HCT116 (cell line): Measurements from ENCODE around the gene DOCK1. TPM values are rescaled to one million over a fixed set of nuclear protein-coding genes. Genes with fewer than 3 reads are reported as not detected.
A peak's percentile ranks its signal among the peaks of the same experiment; 100 is the strongest.

Experiments used
- ATAC-seq: fragments of 200-7000 bp; cut with Tn5 transposase; 2 replicates; pipeline ENCODE4 v1.9.1; 2020; ENCODE audit warnings: mild to moderate bottlenecking, moderate library complexity
- BruUV-seq: library from RNA; stranded (reverse); fragments of 400-500 nt; replicated peaks from 2 replicates; lab custom pipeline; 2021; lab: Mats Ljungman, UMichigan
- CTCF ChIA-PET: fragments of 300-600 bp; sonication (Branson Sonifier 250); formaldehyde crosslinking; loops from one replicate; lab custom pipeline; 2021; ENCODE audit warnings: antibody characterized with exemption; lab: Charles Lee
- POLR2A ChIA-PET: fragments of 300-600, 350-600 bp; sonication (Branson Sonifier 250); formaldehyde crosslinking; loops from one replicate; lab custom pipeline; 2021; ENCODE audit warnings: antibody characterized with exemption; lab: Charles Lee
- RAD21 ChIA-PET, 2 experiments: fragments of 300-600 bp; sonication (Branson Sonifier 250); formaldehyde crosslinking; loops; one replicate each; lab custom pipeline; 2023; ENCODE audit warnings: low total read pairs in 2 of 2; ENCODE audit not compliant: uncharacterized antibody in 2 of 2, unreplicated experiment in 2 of 2, low non-redundant PET in 1 of 2; lab: Charles Lee
- DNase-seq: peaks from one replicate; pipeline ENCODE4 v3.0.0-alpha.2; 2010; ENCODE audit warnings: low read depth, low spot score
- H2AFZ ChIP-seq: fragments of 200-600 bp; shearing (Covaris generic), sonication (generic); 2 replicates; pipeline ENCODE4 v1.6.1; 2017; ENCODE audit warnings: low read depth, mixed run types, mixed read lengths, antibody characterized with exemption, low read length; ENCODE audit not compliant: poor library complexity, severe bottlenecking
- H3K27ac ChIP-seq: 2 replicates; pipeline ENCODE4 v1.5.1; 2012; ENCODE audit warnings: low read depth, low read length
- H3K27me3 ChIP-seq: fragments of 200-600 bp; sonication (generic); 2 replicates; pipeline ENCODE4 v1.6.1; 2016; ENCODE audit warnings: mixed run types, low read length, mixed read lengths; ENCODE audit not compliant: insufficient read depth
- H3K36me3 ChIP-seq, 2 experiments: fragments of 200-500 bp in 1 of 2; fragments of 200-600 bp in 1 of 2; sonication (Bioruptor generic) in 1 of 2; sonication (generic) in 1 of 2; 2 replicates each; pipeline versions ENCODE4 v1.5.1 to v1.6.1; 2014 to 2016; ENCODE audit warnings: low read length in 2 of 2, inconsistent platforms in 1 of 2, mixed read lengths in 1 of 2, mixed run types in 1 of 2; ENCODE audit not compliant: insufficient read depth in 2 of 2, control insufficient read depth in 1 of 2
- H3K4me1 ChIP-seq, 2 experiments: fragments of 200-600 bp in 1 of 2; sonication (generic) in 1 of 2; 2 replicates each; pipeline versions ENCODE4 v1.5.1 to v1.6.1; 2012 to 2017; ENCODE audit warnings: low read length in 2 of 2, inconsistent platforms in 1 of 2, mild to moderate bottlenecking in 1 of 2, mixed read lengths in 1 of 2, mixed run types in 1 of 2, moderate library complexity in 1 of 2; ENCODE audit not compliant: insufficient read depth in 2 of 2, control insufficient read depth in 1 of 2
- H3K4me2 ChIP-seq: fragments of 200-600 bp; sonication (generic); 2 replicates; pipeline ENCODE4 v1.6.1; 2017; ENCODE audit warnings: mixed run types, low read length, mixed read lengths
- H3K4me3 ChIP-seq, 2 experiments: fragments of 200-600 bp in 1 of 2; sonication (generic) in 1 of 2; replicated peaks in 1 of 2; 2 replicates each; pipeline ENCODE4 v1.5.1; 2011 to 2016; ENCODE audit warnings: low read length in 2 of 2, control low read depth in 1 of 2, low read depth in 1 of 2, mild to moderate bottlenecking in 1 of 2, mixed read lengths in 1 of 2, mixed run types in 1 of 2
- H3K79me2 ChIP-seq: fragments of 200-600 bp; sonication (generic); 2 replicates; pipeline ENCODE4 v1.6.1; 2017; ENCODE audit warnings: mild to moderate bottlenecking, mixed run types, low read length, moderate library complexity, mixed read lengths; ENCODE audit not compliant: insufficient read depth
- H3K9ac ChIP-seq: fragments of 200-600 bp; sonication (generic); 2 replicates; pipeline ENCODE4 v1.6.1; 2016; ENCODE audit warnings: low read length, mixed read lengths
- H3K9me2 ChIP-seq: fragments of 200-600 bp; sonication (generic), shearing (Covaris generic); 2 replicates; pipeline ENCODE4 v1.6.1; 2017; ENCODE audit warnings: mixed run types, mild to moderate bottlenecking, moderate library complexity; ENCODE audit not compliant: insufficient read depth
- H3K9me3 ChIP-seq, 2 experiments: fragments of 200-500 bp in 1 of 2; fragments of 200-600 bp in 1 of 2; sonication (Bioruptor generic) in 1 of 2; sonication (generic) in 1 of 2; 2 replicates each; pipeline ENCODE4 v1.6.1; 2014 to 2017; ENCODE audit warnings: low read length in 2 of 2, mixed read lengths in 2 of 2, inconsistent platforms in 1 of 2, low read depth in 1 of 2, mild to moderate bottlenecking in 1 of 2, mixed run types in 1 of 2, moderate library complexity in 1 of 2; ENCODE audit not compliant: control insufficient read depth in 1 of 2, insufficient read depth in 1 of 2
- H4K20me1 ChIP-seq: fragments of 200-600 bp; sonication (generic), shearing (Covaris generic); 2 replicates; pipeline ENCODE4 v1.6.1; 2017; ENCODE audit warnings: mixed run types, mild to moderate bottlenecking, moderate library complexity; ENCODE audit not compliant: insufficient read depth
- CEBPB ChIP-seq: IDR thresholded peaks from 2 replicates; pipeline ENCODE4 v1.6.1; 2012; ENCODE audit warnings: low read depth
- CTCF ChIP-seq, 3 experiments: fragments of 200-600 bp in 1 of 3; sonication (generic) in 1 of 3; IDR thresholded peaks in 2 of 3; conservative IDR thresholded peaks in 1 of 3; 2 replicates each; pipeline ENCODE4 v1.5.1; 2012 to 2017; ENCODE audit warnings: low read depth in 2 of 3, low read length in 2 of 3, antibody characterized with exemption in 1 of 3, borderline replicate concordance in 1 of 3, control low read depth in 1 of 3, mild to moderate bottlenecking in 1 of 3, mixed read lengths in 1 of 3, mixed run types in 1 of 3, moderate library complexity in 1 of 3; ENCODE audit not compliant: insufficient read depth in 1 of 3
- EGR1 ChIP-seq: IDR thresholded peaks from 2 replicates; pipeline ENCODE4 v1.6.1; 2012; ENCODE audit warnings: low read depth
- EZH2 ChIP-seq: fragments of 200-600 bp; sonication (generic); IDR thresholded peaks from 2 replicates; pipeline ENCODE4 v1.6.1; 2017; ENCODE audit warnings: antibody characterized with exemption, mixed run types
- EZH2phosphoT487 ChIP-seq: fragments of 200-600 bp; IDR thresholded peaks from 2 replicates; pipeline ENCODE4 v1.6.1; 2018; ENCODE audit warnings: antibody characterized with exemption, borderline replicate concordance
- FOSL1 ChIP-seq: IDR thresholded peaks from 2 replicates; pipeline ENCODE4 v1.6.1; 2012; ENCODE audit warnings: low read depth
- JUND ChIP-seq: IDR thresholded peaks from 2 replicates; pipeline ENCODE4 v1.6.1; 2012
- POLR2AphosphoS5 ChIP-seq: IDR thresholded peaks from 2 replicates; pipeline ENCODE4 v1.6.1; 2011; ENCODE audit warnings: mild to moderate bottlenecking, low read depth, low read length, moderate library complexity
- RAD21 ChIP-seq: IDR thresholded peaks from 2 replicates; pipeline ENCODE4 v1.6.1; 2012; ENCODE audit warnings: low read depth, mild to moderate bottlenecking
- SIN3A ChIP-seq: IDR thresholded peaks from 2 replicates; pipeline ENCODE4 v1.6.1; 2012; ENCODE audit warnings: low read depth
- YY1 ChIP-seq: IDR thresholded peaks from 2 replicates; pipeline ENCODE4 v1.6.1; 2011; ENCODE audit warnings: low read length, low read depth, moderate library complexity, mild to moderate bottlenecking; ENCODE audit not compliant: insufficient replicate concordance; ENCODE audit errors: extremely low read depth
- ZBTB33 ChIP-seq: IDR thresholded peaks from 2 replicates; pipeline ENCODE4 v1.6.1; 2011; ENCODE audit warnings: mild to moderate bottlenecking, low read length, moderate library complexity; ENCODE audit not compliant: insufficient replicate concordance; ENCODE audit errors: extremely low read depth
- ZFX ChIP-seq: fragments of 450-650 bp; IDR thresholded peaks from 2 replicates; pipeline ENCODE4 v1.6.1; 2017
- intact Hi-C: fragments of 100-400 bp; cut with micrococcal nuclease; formaldehyde crosslinking; loops from 2 replicates; pipeline ENCODE4 v1.10.0; 2022
- total RNA-seq: library from RNA; stranded (reverse); gene quantifications from one replicate; pipeline ENCODE4 v1.2.1, GENCODE V29; 2021; ENCODE audit not compliant: unreplicated experiment
- TF ChIP-seq, protein P1 (sequence below): IDR thresholded peaks from 2 replicates; pipeline ENCODE4 v1.6.1; 2012

The DOCK1 gene
- total RNA-seq, 1 experiment from 2014 or later = 46.5 TPM

DNA sequence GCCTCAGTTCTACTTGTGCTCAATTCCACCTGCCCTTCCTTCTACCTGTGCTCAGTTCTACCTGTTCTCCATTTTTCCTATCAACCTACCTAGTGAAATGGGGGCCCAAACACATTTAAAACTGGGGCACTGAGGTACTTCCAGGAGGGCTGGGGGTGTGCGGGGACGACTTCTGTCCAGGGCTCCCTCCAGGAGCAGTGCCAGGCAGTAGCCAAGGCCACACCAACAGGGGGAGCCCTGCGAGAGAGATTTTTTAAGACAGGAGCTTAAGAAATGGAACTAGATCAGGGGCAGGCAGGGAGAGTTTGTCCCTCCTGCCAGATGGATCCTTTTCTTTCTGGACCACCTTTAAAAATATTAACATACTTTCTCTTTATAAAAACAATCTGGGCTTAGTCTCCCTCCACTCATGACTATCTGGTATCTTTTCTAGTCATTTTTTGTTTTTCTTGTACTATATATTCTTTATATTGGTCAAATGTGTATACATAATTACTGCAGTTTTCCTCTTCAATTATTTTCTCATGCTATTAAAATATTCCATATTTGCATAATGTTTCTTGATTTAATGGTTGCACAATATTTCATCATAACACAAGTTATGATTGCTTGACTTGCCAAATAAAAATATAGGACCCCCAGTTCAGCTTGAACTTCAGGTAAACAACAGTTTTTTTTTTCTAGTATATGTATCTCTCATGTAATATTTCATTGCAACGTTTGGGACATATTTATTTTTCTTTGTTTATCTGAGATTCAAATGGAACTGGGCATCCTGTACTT lies 338.5 kb downstream of the DOCK1 start:
- no TSS peak for BruUV-seq
- intact Hi-C loops = loop anchor here (5.0 to 10.0 kb wide), 3 partner anchors 114 to 611 kb away; no protein-coding TSS in a partner anchor
- peak; percentile 98 for ATAC-seq

More for the DNA sequence above, 338.5 kb downstream of the DOCK1 start:
- H3K27ac ChIP-seq = no peak overlapping the region
- no peaks in the 10 kb centered on the region for H3K79me2 ChIP-seq
- DNase-seq = peak; percentile 39
- H4K20me1 ChIP-seq = no peaks in the 10 kb centered on the region
- CTCF ChIA-PET = interaction anchor here (0.6 to 1.5 kb wide), 10 partner anchors 10 to 610 kb away, joined by 3 to 11 read pairs (median 4); no protein-coding TSS in a partner anchor
- RAD21 ChIA-PET = no interaction called here
- no peaks in the 10 kb centered on the region for H3K4me1 ChIP-seq
- H3K9ac ChIP-seq = no peak overlapping the region
- no peak overlapping the region for H3K4me2 ChIP-seq
- H2AFZ ChIP-seq = no peak overlapping the region
- TF ChIP-seq ZBTB33 = no peak
- peak; percentile 8 for TF ChIP-seq YY1
- no peak for TF ChIP-seq EZH2
- TF ChIP-seq SIN3A = no peak
- TF ChIP-seq POLR2AphosphoS5 = no peak
- no peak for TF ChIP-seq CEBPB
- TF ChIP-seq EZH2phosphoT487 = no peak
- TF ChIP-seq, protein P1, sequence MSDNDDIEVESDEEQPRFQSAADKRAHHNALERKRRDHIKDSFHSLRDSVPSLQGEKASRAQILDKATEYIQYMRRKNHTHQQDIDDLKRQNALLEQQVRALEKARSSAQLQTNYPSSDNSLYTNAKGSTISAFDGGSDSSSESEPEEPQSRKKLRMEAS = no peak
- no peak for TF ChIP-seq JUND
- no peak for TF ChIP-seq FOSL1
- TF ChIP-seq EGR1 = no peak
- peak; percentile 57 for TF ChIP-seq RAD21
- peak; percentile 55 to 96 (median 89); a peak in 5 of 6 replicates for TF ChIP-seq CTCF (IDR thresholded peaks at IDR 0.05 in 2 of 3, conservative IDR thresholded peaks at IDR 0.05 in 1 of 3; ENCODE audit: borderline replicate concordance in 1 of 3, insufficient read depth in 1 of 3, low read depth in 2 of 3, low read length in 2 of 3)
- TF ChIP-seq ZFX = no peak
- H3K9me3 ChIP-seq = no peaks in the 10 kb centered on the region
- POLR2A ChIA-PET = no interaction called here
- no peaks in the 10 kb centered on the region for H3K9me2 ChIP-seq
- no peak overlapping the region for H3K4me3 ChIP-seq
- H3K27me3 ChIP-seq = no peaks in the 10 kb centered on the region
- H3K36me3 ChIP-seq = no peaks in the 10 kb centered on the region
